ENCODE data around the gene ZDHHC11.
"Not testable (repeated sequence)": the region's sequence is repeated elsewhere in the genome, so short reads cannot be mapped to it uniquely, and the experiment has no call there.

Gene ZDHHC11

GRCh38 chr5:747303-747844 lies 103.4 kb downstream of the ZDHHC11 start:
- DNase-seq (ENCODE audit: low read depth) = not testable (repeated sequence)

- no peak for DNase-seq (ENCODE audit: low read depth)
These were observed 104.5 kb downstream of the ZDHHC11 start for GRCh38 chr5:746258-746761.

All from stimulated activated CD8-positive, alpha-beta memory T cell treated with anti-CD3 and anti-CD28 coated beads, Interleukin-12 subunit alpha, Interleukin-12 subunit beta, amount 100 ng/mL, for 1 hour (primary cell).